ENCODE measurements around the gene BBOX1. TPM values are rescaled to one million over a fixed set of nuclear protein-coding genes. Genes with fewer than 3 reads are reported as not detected.

Gene BBOX1
- total RNA-seq, 4 donors from 2014 or later = 13.3 to 45.1 (median 28.5) TPM

DNA sequence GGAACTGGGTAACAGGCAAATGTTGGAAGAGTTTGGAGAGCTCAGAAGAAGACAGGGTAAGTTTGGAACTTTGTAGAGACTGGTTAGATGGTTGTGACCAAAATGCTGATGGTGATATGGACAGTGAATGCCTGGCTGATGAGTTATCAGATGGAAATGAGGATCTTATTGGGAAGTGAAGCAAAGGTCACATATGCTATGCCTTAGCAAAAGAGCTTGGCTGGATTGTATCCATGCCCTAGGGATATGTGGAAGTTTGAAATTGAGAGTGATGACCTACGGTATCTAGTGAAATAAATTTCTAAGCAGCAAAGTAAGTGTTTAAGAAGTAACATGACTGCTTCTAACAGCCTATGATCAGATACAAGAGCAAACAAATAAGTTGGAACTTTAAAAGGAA lies 17.8 kb downstream of the BBOX1 start:
- H3K27me3 ChIP-seq = no peaks in the 10 kb centered on the region
- DNase-seq = no peak
- intact Hi-C loops (cut with DNase I) = no loop called here
- H3K4me1 ChIP-seq = no peaks in the 10 kb centered on the region
- H3K27ac ChIP-seq = no peak overlapping the region
- no peaks in the 10 kb centered on the region for H3K36me3 ChIP-seq
- TF ChIP-seq POLR2A (IDR thresholded peaks at IDR 0.05) = no peak
- TF ChIP-seq, protein P1, sequence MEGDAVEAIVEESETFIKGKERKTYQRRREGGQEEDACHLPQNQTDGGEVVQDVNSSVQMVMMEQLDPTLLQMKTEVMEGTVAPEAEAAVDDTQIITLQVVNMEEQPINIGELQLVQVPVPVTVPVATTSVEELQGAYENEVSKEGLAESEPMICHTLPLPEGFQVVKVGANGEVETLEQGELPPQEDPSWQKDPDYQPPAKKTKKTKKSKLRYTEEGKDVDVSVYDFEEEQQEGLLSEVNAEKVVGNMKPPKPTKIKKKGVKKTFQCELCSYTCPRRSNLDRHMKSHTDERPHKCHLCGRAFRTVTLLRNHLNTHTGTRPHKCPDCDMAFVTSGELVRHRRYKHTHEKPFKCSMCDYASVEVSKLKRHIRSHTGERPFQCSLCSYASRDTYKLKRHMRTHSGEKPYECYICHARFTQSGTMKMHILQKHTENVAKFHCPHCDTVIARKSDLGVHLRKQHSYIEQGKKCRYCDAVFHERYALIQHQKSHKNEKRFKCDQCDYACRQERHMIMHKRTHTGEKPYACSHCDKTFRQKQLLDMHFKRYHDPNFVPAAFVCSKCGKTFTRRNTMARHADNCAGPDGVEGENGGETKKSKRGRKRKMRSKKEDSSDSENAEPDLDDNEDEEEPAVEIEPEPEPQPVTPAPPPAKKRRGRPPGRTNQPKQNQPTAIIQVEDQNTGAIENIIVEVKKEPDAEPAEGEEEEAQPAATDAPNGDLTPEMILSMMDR (IDR thresholded peaks at IDR 0.05) = no peak
- H3K4me3 ChIP-seq (replicated peaks in 1 of 3) = no peak overlapping the region
- WGBS, 2 donors = 88 to 93% methylated on average over 1 of the region's 1 CpG
- no peaks in the 10 kb centered on the region for H3K9me3 ChIP-seq

DNA sequence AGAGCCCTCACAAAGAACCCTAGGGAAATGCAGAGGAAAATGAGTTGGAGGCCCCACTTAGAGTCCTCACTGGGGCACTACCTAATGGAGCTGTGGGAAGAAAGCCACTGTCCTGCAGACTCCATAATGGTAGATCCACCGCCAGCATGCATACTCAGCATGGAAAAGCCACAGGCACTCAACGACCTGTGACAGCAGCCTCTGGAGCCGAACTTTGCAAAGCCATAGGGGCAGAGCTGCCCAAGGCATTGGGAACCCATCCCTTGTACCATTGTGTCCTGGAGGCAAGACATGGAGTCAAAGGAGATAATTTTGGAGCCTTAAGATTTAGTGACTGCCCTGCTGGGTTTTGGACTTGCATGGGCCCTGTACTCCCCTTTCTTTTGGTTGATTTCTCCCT lies 18.8 kb downstream of the BBOX1 start:
- DNase-seq = no peak
- intact Hi-C loops (cut with DNase I) = no loop called here
- WGBS, 2 donors = 73 to 82% methylated on average over 3 of the region's 3 CpGs

DNA sequence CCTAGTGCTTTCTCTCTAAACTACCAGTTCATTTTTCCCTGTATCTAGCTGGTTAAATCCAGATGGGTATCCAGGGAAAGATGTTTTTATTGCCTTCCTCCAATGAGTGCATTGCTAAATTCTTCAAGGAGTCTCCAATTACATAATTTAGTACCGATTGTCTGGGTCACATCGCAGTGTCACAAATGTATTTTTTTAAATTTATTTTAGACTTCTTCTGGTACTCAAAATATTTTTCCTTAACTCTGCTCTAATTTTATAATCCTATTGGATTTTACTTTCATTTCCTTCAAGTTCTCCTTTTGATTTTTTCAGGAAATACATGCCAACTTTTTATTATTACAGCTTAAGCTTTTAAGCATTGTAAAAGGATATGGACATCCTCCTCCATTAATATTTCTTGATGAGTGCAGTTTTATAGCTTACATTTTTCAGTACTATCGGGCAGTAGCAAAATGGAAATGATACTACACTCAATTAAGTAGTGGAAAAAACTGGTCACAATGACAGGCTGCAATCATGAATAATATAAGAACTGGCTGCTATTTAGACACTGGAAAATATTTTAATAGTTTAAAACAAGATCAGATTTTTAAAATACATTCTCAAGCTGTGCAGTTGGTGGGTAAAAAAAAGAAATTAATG lies 20.3 kb downstream of the BBOX1 start:
- H3K4me3 ChIP-seq (replicated peaks in 1 of 3) = no peak overlapping the region
- no peaks in the 10 kb centered on the region for H3K4me1 ChIP-seq
- no peak for DNase-seq
- 65% methylated on average over 3 of the region's 3 CpGs for WGBS, 2 donors
- H3K36me3 ChIP-seq = no peaks in the 10 kb centered on the region
- H3K27me3 ChIP-seq = no peaks in the 10 kb centered on the region
- intact Hi-C loops (cut with DNase I) = no loop called here
- H3K27ac ChIP-seq = no peak overlapping the region
- TF ChIP-seq, protein P1 (IDR thresholded peaks at IDR 0.05) = no peak
- TF ChIP-seq POLR2A (IDR thresholded peaks at IDR 0.05) = no peak
- H3K9me3 ChIP-seq = no peaks in the 10 kb centered on the region

More for the DNA sequence above, 18.8 kb downstream of the BBOX1 start:
- Histone ChIP-seq H3K4me1 (no peaks in the 10 kb centered on the region), H3K27ac (no peak overlapping the region), H3K4me3 (replicated peaks in 1 of 3) (no peak overlapping the region), H3K36me3 (no peaks in the 10 kb centered on the region), H3K9me3 (no peaks in the 10 kb centered on the region), H3K27me3 (no peaks in the 10 kb centered on the region)
- TF ChIP-seq, protein P1 (IDR thresholded peaks at IDR 0.05) = no peak
- TF ChIP-seq POLR2A (IDR thresholded peaks at IDR 0.05) = no peak

- H3K27me3 ChIP-seq = no peaks in the 10 kb centered on the region
- no peak overlapping the region for H3K27ac ChIP-seq
- H3K4me3 ChIP-seq (replicated peaks in 1 of 3) = no peak overlapping the region
- no peaks in the 10 kb centered on the region for H3K4me1 ChIP-seq
- intact Hi-C loops (cut with DNase I) = no loop called here
- H3K36me3 ChIP-seq = no peaks in the 10 kb centered on the region
- 72 to 75% methylated on average over 2 of the region's 2 CpGs for WGBS, 2 donors
- H3K9me3 ChIP-seq = no peaks in the 10 kb centered on the region
- no peak for DNase-seq
- TF ChIP-seq, protein P1 (IDR thresholded peaks at IDR 0.05) = no peak
- no peak for TF ChIP-seq POLR2A (IDR thresholded peaks at IDR 0.05)
Observed at GRCh38 chr11:27061461-27061821, 20.8 kb downstream of the BBOX1 start.

DNA sequence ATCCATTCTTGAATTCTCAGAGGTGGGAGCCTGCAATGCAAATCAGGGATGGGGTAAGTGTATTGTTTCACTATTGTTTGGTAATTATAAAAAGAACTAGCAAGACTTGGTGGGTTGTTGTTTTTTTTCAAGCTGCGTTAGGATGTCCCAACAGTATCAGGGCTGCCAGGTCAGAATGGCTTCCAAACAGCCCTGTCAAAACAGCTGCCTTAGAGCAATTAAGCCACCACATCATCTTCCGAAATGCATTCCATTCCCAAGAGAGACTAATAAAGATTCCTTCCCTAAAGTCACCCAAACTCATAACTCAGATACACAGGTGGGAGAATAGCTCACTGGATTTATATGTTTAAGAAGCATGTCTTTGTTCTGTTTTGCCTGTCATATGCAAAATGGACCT lies 23.5 kb downstream of the BBOX1 start:
- Histone ChIP-seq H3K4me3 (replicated peaks in 1 of 3) (no peak overlapping the region), H3K27ac (no peak overlapping the region), H3K4me1 (no peaks in the 10 kb centered on the region), H3K36me3 (no peaks in the 10 kb centered on the region), H3K9me3 (no peaks in the 10 kb centered on the region), H3K27me3 (no peaks in the 10 kb centered on the region)
- intact Hi-C loops (cut with DNase I) = no loop called here
- DNase-seq = no peak
- 83 to 85% methylated on average over 2 of the region's 2 CpGs for WGBS, 2 donors
- no peak for TF ChIP-seq POLR2A (IDR thresholded peaks at IDR 0.05)
- TF ChIP-seq, protein P1 (IDR thresholded peaks at IDR 0.05) = no peak

Measured in thyroid gland (tissue), 4 donors.